Panc1 (cell line): ENCODE data around the gene PIBF1. TPM values are rescaled to one million over a fixed set of nuclear protein-coding genes. Genes with fewer than 3 reads are reported as not detected.

ENCODE experiments used
- ATAC-seq: fragments of 200-7000 bp; cut with Tn5 transposase; 2 replicates; pipeline ENCODE4 v1.9.1; 2020; ENCODE audit warnings: mild to moderate bottlenecking, moderate library complexity
- BruUV-seq: library from RNA; stranded (reverse); fragments of 400-500 nt; replicated peaks from 2 replicates; lab custom pipeline; 2021; lab: Mats Ljungman, UMichigan
- CTCF ChIA-PET: fragments of 300-600 bp; sonication (Branson Sonifier 250); formaldehyde crosslinking; loops from one replicate; lab custom pipeline; 2022; ENCODE audit warnings: antibody characterized with exemption; lab: Charles Lee
- POLR2A ChIA-PET: fragments of 300-600 bp; sonication (Branson Sonifier 250); formaldehyde crosslinking; loops from one replicate; lab custom pipeline; 2022; ENCODE audit warnings: antibody characterized with exemption; lab: Charles Lee
- DNase-seq: peaks from one replicate; pipeline ENCODE4 v3.0.0-alpha.2; 2010; ENCODE audit warnings: low read depth, low spot score
- H3K27ac ChIP-seq: 2 replicates; pipeline ENCODE4 v1.5.1; 2011; ENCODE audit warnings: mild to moderate bottlenecking, low read length, inconsistent platforms
- H3K27me3 ChIP-seq: fragments of 200-500 bp; sonication (Bioruptor generic); 2 replicates; pipeline ENCODE4 v1.6.0; 2014; ENCODE audit warnings: low read length, inconsistent platforms; ENCODE audit not compliant: control insufficient read depth, insufficient read depth
- H3K36me3 ChIP-seq: fragments of 200-500 bp; sonication (Bioruptor generic); 2 replicates; pipeline ENCODE4 v1.5.1; 2014; ENCODE audit warnings: inconsistent platforms, mild to moderate bottlenecking, low read length, moderate library complexity; ENCODE audit not compliant: control insufficient read depth, insufficient read depth
- H3K4me1 ChIP-seq: 2 replicates; pipeline ENCODE4 v1.5.1; 2011; ENCODE audit warnings: inconsistent platforms, mild to moderate bottlenecking, low read length, moderate library complexity; ENCODE audit not compliant: control insufficient read depth, insufficient read depth
- H3K4me3 ChIP-seq, 2 experiments: 2 replicates each; pipeline ENCODE4 v1.5.1; 2011 to 2012; ENCODE audit warnings: low read depth in 2 of 2, low read length in 2 of 2, mild to moderate bottlenecking in 2 of 2, inconsistent platforms in 1 of 2, moderate library complexity in 1 of 2
- H3K9me3 ChIP-seq: fragments of 200-500 bp; sonication (Bioruptor generic); 2 replicates; pipeline ENCODE4 v1.5.1; 2014; ENCODE audit warnings: low read depth, mild to moderate bottlenecking, inconsistent platforms, low read length, moderate library complexity; ENCODE audit not compliant: control insufficient read depth, insufficient read depth
- POLR2AphosphoS5 ChIP-seq: IDR thresholded peaks from 2 replicates; pipeline ENCODE4 v1.6.1; 2012; ENCODE audit warnings: mild to moderate bottlenecking, low read depth, low read length, moderate library complexity
- REST ChIP-seq, 2 experiments: IDR thresholded peaks; 2 replicates each; pipeline ENCODE4 v1.6.1; 2011 to 2012; ENCODE audit warnings: low read depth in 2 of 2, control low read depth in 1 of 2, low read length in 1 of 2, mild to moderate bottlenecking in 1 of 2, moderate library complexity in 1 of 2; ENCODE audit not compliant: insufficient read depth in 1 of 2
- SIN3A ChIP-seq: IDR thresholded peaks from 2 replicates; pipeline ENCODE4 v1.6.1; 2012; ENCODE audit warnings: low read depth, mild to moderate bottlenecking, low read length, moderate library complexity, borderline replicate concordance; ENCODE audit not compliant: insufficient read depth
- TCF7L2 ChIP-seq: IDR thresholded peaks from 2 replicates; pipeline ENCODE4 v1.6.1; 2011; ENCODE audit warnings: mild to moderate bottlenecking, low read depth, low read length, inconsistent platforms
- in situ Hi-C: cut with HindIII; loops from 2 replicates; pipeline ENCODE4 v1.10.0; 2016; ENCODE audit warnings: low sequenced_read_pairs, low pct_unique_long_range_greater_than_20kb
- intact Hi-C: fragments of 100-400 bp; cut with micrococcal nuclease; formaldehyde crosslinking; loops from one replicate; pipeline ENCODE4 v1.10.0; 2022; ENCODE audit not compliant: unreplicated experiment
- total RNA-seq: library from RNA; stranded (reverse); gene quantifications from one replicate; pipeline ENCODE4 v1.2.1, GENCODE V29; 2021; ENCODE audit not compliant: unreplicated experiment
- TF ChIP-seq, protein P1 (sequence below): fragments of 450-650 bp; IDR thresholded peaks from 2 replicates; pipeline ENCODE4 v1.5.1; 2017; ENCODE audit warnings: mild to moderate bottlenecking

PIBF1 gene
- total RNA-seq, 1 experiment from 2014 or later: 11.7 TPM

DNA sequence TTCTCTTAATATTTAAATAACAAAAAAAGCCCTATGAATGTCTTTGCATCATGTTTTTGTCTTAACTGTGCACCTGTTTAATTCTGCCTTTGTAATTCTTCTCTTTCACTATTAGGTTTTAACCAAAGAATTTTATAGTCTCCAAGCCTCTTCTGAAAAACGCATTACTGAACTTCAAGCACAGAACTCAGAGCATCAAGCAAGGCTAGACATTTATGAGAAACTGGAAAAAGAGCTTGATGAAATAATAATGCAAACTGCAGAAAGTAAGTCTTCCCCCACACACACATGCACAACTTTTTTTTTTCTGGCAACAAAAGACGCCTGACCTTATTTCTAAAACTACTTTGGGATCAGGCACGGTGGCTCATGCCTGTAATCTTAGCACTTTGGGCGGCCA lies 126.5 kb downstream of the PIBF1 start:
- no TSS peak for BruUV-seq
- intact Hi-C loops: no loop called here
- POLR2A ChIA-PET: no interaction called here
- ATAC-seq (no peak), DNase-seq (no peak)
- TF ChIP-seq, protein P1, sequence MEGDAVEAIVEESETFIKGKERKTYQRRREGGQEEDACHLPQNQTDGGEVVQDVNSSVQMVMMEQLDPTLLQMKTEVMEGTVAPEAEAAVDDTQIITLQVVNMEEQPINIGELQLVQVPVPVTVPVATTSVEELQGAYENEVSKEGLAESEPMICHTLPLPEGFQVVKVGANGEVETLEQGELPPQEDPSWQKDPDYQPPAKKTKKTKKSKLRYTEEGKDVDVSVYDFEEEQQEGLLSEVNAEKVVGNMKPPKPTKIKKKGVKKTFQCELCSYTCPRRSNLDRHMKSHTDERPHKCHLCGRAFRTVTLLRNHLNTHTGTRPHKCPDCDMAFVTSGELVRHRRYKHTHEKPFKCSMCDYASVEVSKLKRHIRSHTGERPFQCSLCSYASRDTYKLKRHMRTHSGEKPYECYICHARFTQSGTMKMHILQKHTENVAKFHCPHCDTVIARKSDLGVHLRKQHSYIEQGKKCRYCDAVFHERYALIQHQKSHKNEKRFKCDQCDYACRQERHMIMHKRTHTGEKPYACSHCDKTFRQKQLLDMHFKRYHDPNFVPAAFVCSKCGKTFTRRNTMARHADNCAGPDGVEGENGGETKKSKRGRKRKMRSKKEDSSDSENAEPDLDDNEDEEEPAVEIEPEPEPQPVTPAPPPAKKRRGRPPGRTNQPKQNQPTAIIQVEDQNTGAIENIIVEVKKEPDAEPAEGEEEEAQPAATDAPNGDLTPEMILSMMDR: no peak
- TF ChIP-seq POLR2AphosphoS5 (no peak), REST (IDR thresholded peaks at IDR 0.05; ENCODE audit: insufficient read depth in 1 of 2, low read depth in 2 of 2, low read length in 1 of 2) (no peak), SIN3A (no peak), TCF7L2 (no peak)
- in situ Hi-C loops: no loop called here
- H3K4me1 ChIP-seq: no peaks in the 10 kb centered on the region
- H3K4me3 ChIP-seq: no peak overlapping the region
- H3K9me3 ChIP-seq: no peaks in the 10 kb centered on the region
- H3K36me3 ChIP-seq: no peaks in the 10 kb centered on the region
- no peak overlapping the region for H3K27ac ChIP-seq
- H3K27me3 ChIP-seq: no peaks in the 10 kb centered on the region
- CTCF ChIA-PET: no interaction called here

DNA sequence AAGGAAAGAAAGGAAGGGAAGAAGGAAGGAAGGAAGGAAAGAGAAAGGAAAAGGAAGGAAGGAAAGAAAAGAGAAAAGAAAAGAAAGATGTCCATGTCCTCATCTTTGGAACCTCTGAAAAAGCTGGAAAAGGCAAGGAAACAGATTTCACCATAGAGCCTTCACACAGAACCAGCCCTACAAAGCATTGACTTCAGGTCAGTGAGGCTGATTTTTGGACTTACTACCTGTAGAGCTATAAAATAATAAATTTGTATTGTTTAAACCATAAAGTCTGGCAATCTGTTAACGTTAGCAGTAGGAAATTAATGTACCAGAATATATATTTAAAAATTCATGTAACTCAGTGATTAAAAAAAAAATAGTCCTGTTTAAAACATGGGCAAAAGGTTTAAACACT lies 130.0 kb downstream of the PIBF1 start:
- no peak overlapping the region for H3K4me3 ChIP-seq
- CTCF ChIA-PET: no interaction called here
- no peaks in the 10 kb centered on the region for H3K27me3 ChIP-seq
- POLR2A ChIA-PET: no interaction called here
- intact Hi-C loops: no loop called here
- no peak for ATAC-seq
- TF ChIP-seq SIN3A (no peak), TCF7L2 (no peak), REST (IDR thresholded peaks at IDR 0.05; ENCODE audit: insufficient read depth in 1 of 2, low read depth in 2 of 2, low read length in 1 of 2) (no peak), POLR2AphosphoS5 (no peak)
- DNase-seq: no peak
- H3K36me3 ChIP-seq: no peaks in the 10 kb centered on the region
- H3K4me1 ChIP-seq: no peaks in the 10 kb centered on the region
- H3K27ac ChIP-seq: no peak overlapping the region
- no TSS peak for BruUV-seq
- in situ Hi-C loops: no loop called here
- no peaks in the 10 kb centered on the region for H3K9me3 ChIP-seq
